Neural progenitor cell (in vitro differentiated cells): ENCODE data around the gene TNFRSF11A. TPM values are rescaled to one million over a fixed set of nuclear protein-coding genes. Genes with fewer than 3 reads are reported as not detected.

Source experiments
- DNase-seq: peaks from one replicate; pipeline ENCODE4 v3.0.0-alpha.2; 2016; ENCODE audit warnings: low spot score
- H2AFZ ChIP-seq: fragments of 200-600 bp; sonication (generic); replicated peaks from 2 replicates; pipeline ENCODE4 v1.6.1; 2016; ENCODE audit warnings: antibody characterized with exemption
- H3F3A ChIP-seq: fragments of 200-600 bp; sonication (generic); 2 replicates; pipeline ENCODE4 v1.6.1; 2016; ENCODE audit warnings: antibody characterized with exemption, low read depth
- H3K27ac ChIP-seq: fragments of 200-600 bp; sonication (generic); 2 replicates; pipeline ENCODE4 v1.5.1; 2016; ENCODE audit warnings: mild to moderate bottlenecking
- H3K27me3 ChIP-seq: fragments of 200-600 bp; sonication (generic); 2 replicates; pipeline ENCODE4 v1.6.1; 2016; ENCODE audit warnings: mild to moderate bottlenecking, moderate library complexity
- H3K36me3 ChIP-seq: fragments of 200-600 bp; sonication (generic); 2 replicates; pipeline ENCODE4 v1.5.1; 2016
- H3K4me1 ChIP-seq: fragments of 200-600 bp; sonication (generic); 2 replicates; pipeline ENCODE4 v1.6.1; 2016; ENCODE audit warnings: mixed run types
- H3K4me2 ChIP-seq: fragments of 200-600 bp; sonication (generic); 2 replicates; pipeline ENCODE4 v1.6.1; 2016
- H3K4me3 ChIP-seq: fragments of 200-600 bp; sonication (generic); 2 replicates; pipeline ENCODE4 v1.5.1; 2016
- H3K79me2 ChIP-seq: fragments of 200-600 bp; sonication (generic); 2 replicates; pipeline ENCODE4 v1.6.1; 2016; ENCODE audit warnings: low read depth
- H3K9ac ChIP-seq: fragments of 200-600 bp; sonication (generic); 2 replicates; pipeline ENCODE4 v1.6.1; 2016
- H3K9me3 ChIP-seq: fragments of 200-600 bp; sonication (generic); 2 replicates; pipeline ENCODE4 v1.5.1; 2016; ENCODE audit warnings: low read depth
- H4K20me1 ChIP-seq: fragments of 200-600 bp; sonication (generic); 2 replicates; pipeline ENCODE4 v1.6.1; 2016; ENCODE audit warnings: low read depth
- H3K27ac Mint-ChIP-seq: 3 replicates; pipeline ENCODE4 v1.8.0; 2021; ENCODE audit warnings: mixed read lengths
- H3K27me3 Mint-ChIP-seq: 2 replicates; pipeline ENCODE4 v1.8.0; 2022; ENCODE audit warnings: low read depth, mild to moderate bottlenecking, inconsistent platforms, moderate library complexity, mixed read lengths; ENCODE audit not compliant: insufficient read depth
- H3K36me3 Mint-ChIP-seq: 3 replicates; pipeline ENCODE4 v1.8.0; 2021; ENCODE audit warnings: mixed read lengths
- H3K4me1 Mint-ChIP-seq: 3 replicates; pipeline ENCODE4 v1.8.0; 2021; ENCODE audit warnings: mixed read lengths
- H3K4me3 Mint-ChIP-seq: 3 replicates; pipeline ENCODE4 v1.8.0; 2021; ENCODE audit warnings: mild to moderate bottlenecking, moderate library complexity, mixed read lengths
- H3K9me3 Mint-ChIP-seq: 3 replicates; pipeline ENCODE4 v1.8.0; 2020; ENCODE audit warnings: mixed read lengths
- CTCF ChIP-seq: fragments of 200-600 bp; sonication (generic); IDR thresholded peaks from 2 replicates; pipeline ENCODE4 v1.5.1; 2017; ENCODE audit warnings: antibody characterized with exemption, mild to moderate bottlenecking
- EZH2 ChIP-seq: fragments of 200-600 bp; sonication (generic); IDR thresholded peaks from 2 replicates; pipeline ENCODE4 v1.6.1; 2017; ENCODE audit warnings: antibody characterized with exemption, mild to moderate bottlenecking, moderate library complexity
- EZH2phosphoT487 ChIP-seq: fragments of 200-600 bp; sonication (generic); IDR thresholded peaks from 2 replicates; pipeline ENCODE4 v1.6.1; 2017; ENCODE audit warnings: antibody characterized with exemption
- total RNA-seq: library from RNA; depleted of rRNA; stranded (reverse); fragments of >200 nt; gene quantifications from 2 replicates; pipeline ENCODE4 v1.2.3, GENCODE V29; 2015; ENCODE audit warnings: low replicate concordance

The TNFRSF11A gene
- total RNA-seq, 1 donor from 2014 or later = 0.47 TPM

- Histone ChIP-seq H3K9ac (no peak overlapping the region), H3K4me1 (peaks cover 6% of the 10 kb centered on the region), H3K27ac (no peak overlapping the region), H3K79me2 (no peaks in the 10 kb centered on the region), H3K36me3 (no peaks in the 10 kb centered on the region), H3K9me3 (no peaks in the 10 kb centered on the region), H4K20me1 (no peaks in the 10 kb centered on the region), H3K4me2 (no peak overlapping the region), H3F3A (peaks cover 3% of the 10 kb centered on the region), H2AFZ (no peak overlapping the region), H3K4me3 (no peak overlapping the region), H3K27me3 (no peaks in the 10 kb centered on the region)
- no peak overlapping the region for H3K27ac Mint-ChIP-seq
- H3K9me3 Mint-ChIP-seq = peaks cover 13% of the 10 kb centered on the region
- no peak for DNase-seq
- peaks cover 11% of the 10 kb centered on the region for H3K27me3 Mint-ChIP-seq
- no peaks in the 10 kb centered on the region for H3K36me3 Mint-ChIP-seq
- peaks cover 8% of the 10 kb centered on the region for H3K4me1 Mint-ChIP-seq
- TF ChIP-seq EZH2phosphoT487 = no peak
- no peak for TF ChIP-seq EZH2
- no peak for TF ChIP-seq CTCF
- no peak overlapping the region for H3K4me3 Mint-ChIP-seq
These were observed 61.0 kb downstream of the TNFRSF11A start for GRCh38 chr18:62386091-62386490.

GRCh38 chr18:62386601-62387000 lies 61.5 kb downstream of the TNFRSF11A start:
- peaks cover 16% of the 10 kb centered on the region for H3K9me3 Mint-ChIP-seq
- no peak overlapping the region for H3K27ac ChIP-seq
- H3K4me3 Mint-ChIP-seq = no peak overlapping the region
- no peaks in the 10 kb centered on the region for H3K79me2 ChIP-seq
- H3K27me3 ChIP-seq = no peaks in the 10 kb centered on the region
- H3K27ac Mint-ChIP-seq = no peak overlapping the region
- peaks cover 8% of the 10 kb centered on the region for H3K4me1 Mint-ChIP-seq
- no peak overlapping the region for H3K9ac ChIP-seq
- no peaks in the 10 kb centered on the region for H3K36me3 ChIP-seq
- H3K4me1 ChIP-seq = peaks cover 6% of the 10 kb centered on the region
- H3F3A ChIP-seq = peaks cover 3% of the 10 kb centered on the region
- H2AFZ ChIP-seq = no peak overlapping the region
- H3K36me3 Mint-ChIP-seq = no peaks in the 10 kb centered on the region
- H3K9me3 ChIP-seq = no peaks in the 10 kb centered on the region
- DNase-seq = no peak
- H3K27me3 Mint-ChIP-seq = peaks cover 11% of the 10 kb centered on the region
- no peaks in the 10 kb centered on the region for H4K20me1 ChIP-seq
- TF ChIP-seq CTCF (no peak), EZH2phosphoT487 (no peak), EZH2 (no peak)
- no peak overlapping the region for H3K4me2 ChIP-seq
- no peak overlapping the region for H3K4me3 ChIP-seq

- DNase-seq = no peak
- H3K27ac Mint-ChIP-seq = no peak overlapping the region
- Histone ChIP-seq H3K4me2 (no peak overlapping the region), H4K20me1 (no peaks in the 10 kb centered on the region), H3F3A (peaks cover 3% of the 10 kb centered on the region), H3K79me2 (no peaks in the 10 kb centered on the region), H3K4me1 (peaks cover 6% of the 10 kb centered on the region), H3K36me3 (no peaks in the 10 kb centered on the region), H3K4me3 (no peak overlapping the region), H3K27ac (no peak overlapping the region), H3K9ac (no peak overlapping the region), H2AFZ (no peak overlapping the region), H3K9me3 (no peaks in the 10 kb centered on the region), H3K27me3 (no peaks in the 10 kb centered on the region)
- peaks cover 11% of the 10 kb centered on the region for H3K27me3 Mint-ChIP-seq
- H3K9me3 Mint-ChIP-seq = peaks cover 16% of the 10 kb centered on the region
- H3K4me3 Mint-ChIP-seq = no peak overlapping the region
- TF ChIP-seq EZH2 (no peak), EZH2phosphoT487 (no peak), CTCF (no peak)
- no peaks in the 10 kb centered on the region for H3K36me3 Mint-ChIP-seq
- peaks cover 8% of the 10 kb centered on the region for H3K4me1 Mint-ChIP-seq
These were observed 62.1 kb downstream of the TNFRSF11A start for GRCh38 chr18:62387257-62387656.
